ENCODE results near the gene TSEN54.

TSEN54 gene

DNA sequence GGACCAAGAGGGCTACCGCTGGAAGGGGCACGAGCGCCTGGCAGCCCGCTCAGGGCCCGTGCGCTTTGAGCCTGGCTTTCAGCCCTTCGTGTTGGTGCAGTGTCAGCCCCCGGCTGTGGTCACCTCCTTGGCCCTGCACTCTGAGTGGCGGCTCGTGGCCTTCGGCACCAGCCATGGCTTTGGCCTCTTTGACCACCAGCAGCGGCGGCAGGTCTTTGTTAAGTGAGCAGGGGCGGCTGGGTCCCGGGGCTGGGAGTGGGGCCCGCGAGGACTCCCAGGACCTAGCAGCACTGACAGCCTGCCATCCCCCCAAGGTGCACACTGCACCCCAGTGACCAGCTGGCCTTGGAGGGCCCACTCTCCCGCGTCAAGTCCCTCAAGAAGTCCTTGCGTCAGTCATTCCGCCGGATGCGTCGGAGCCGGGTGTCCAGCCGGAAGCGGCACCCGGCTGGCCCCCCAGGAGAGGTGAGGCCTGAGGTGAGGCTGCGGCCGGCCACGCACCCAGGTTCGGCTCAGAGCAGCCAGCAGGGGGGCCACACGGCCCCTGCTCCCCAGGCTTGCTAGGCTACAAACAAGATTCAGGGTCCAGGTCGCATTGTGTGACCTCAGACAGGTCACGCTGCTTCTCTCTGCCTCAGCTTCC lies 53.8 kb downstream of the TSEN54 start:
- no peak for DNase-seq

DNA sequence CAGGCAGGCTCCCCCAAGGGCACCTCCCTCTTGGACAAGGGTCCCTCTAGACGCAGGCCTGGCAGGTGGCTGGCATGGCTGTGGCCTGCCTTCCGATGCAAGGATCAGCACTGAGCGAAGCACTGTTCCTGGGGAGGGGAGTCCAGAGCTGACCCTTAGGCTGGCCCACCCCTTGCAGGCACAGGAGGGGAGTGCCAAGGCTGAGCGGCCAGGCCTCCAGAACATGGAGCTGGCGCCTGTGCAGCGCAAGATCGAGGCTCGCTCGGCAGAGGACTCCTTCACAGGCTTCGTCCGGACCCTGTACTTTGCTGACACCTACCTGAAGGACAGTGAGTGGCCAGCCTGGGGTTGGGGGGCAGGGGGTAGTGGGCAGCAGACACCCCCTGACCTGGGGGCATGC lies 54.4 kb downstream of the TSEN54 start:
- DNase-seq: no peak

DNA sequence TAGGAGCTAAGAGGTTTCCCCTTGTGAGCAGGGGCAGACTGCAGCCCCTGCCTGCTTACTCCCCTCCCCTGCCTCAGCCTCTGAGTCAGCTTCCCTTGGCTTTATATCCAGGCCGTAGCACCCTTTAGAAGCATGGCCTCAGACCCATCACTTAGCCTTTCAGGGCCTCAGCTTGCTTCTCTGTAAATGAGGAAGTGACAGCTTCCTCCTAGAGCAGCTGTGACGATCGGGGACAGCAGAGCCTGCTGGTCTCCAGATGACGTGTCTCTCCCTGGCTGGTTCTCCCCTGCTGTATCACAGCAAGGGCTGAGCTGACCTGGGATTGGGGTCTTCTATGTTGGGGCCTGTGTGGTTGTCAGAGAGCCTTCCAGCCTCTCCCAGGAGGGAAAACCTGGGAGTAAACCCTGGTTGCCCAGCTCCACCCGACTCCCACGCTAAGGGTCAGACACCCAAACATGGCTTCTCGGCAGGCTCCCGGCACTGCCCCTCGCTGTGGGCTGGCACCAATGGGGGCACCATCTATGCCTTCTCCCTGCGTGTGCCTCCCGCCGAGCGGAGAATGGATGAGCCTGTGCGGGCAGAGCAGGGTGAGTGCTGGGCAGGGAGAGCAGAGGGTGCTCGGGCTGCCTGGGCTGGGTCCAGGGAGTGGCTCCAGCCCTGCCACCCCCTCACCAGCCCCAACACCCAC lies 55.0 kb downstream of the TSEN54 start:
- DNase-seq: no peak

DNA sequence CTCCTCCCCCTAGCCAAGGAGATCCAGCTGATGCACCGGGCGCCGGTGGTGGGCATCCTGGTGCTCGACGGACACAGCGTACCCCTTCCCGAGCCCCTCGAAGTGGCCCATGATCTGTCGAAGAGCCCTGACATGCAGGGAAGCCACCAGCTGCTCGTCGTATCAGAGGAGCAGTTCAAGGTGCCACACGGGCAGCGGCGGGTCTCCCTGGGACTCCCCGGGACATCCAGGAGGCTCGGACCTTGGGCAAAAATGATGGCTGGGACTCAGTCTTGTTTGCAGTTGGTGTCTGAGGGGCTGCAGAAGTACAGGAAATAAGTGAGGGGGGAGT lies 55.5 kb downstream of the TSEN54 start:
- DNase-seq: no peak

DNA sequence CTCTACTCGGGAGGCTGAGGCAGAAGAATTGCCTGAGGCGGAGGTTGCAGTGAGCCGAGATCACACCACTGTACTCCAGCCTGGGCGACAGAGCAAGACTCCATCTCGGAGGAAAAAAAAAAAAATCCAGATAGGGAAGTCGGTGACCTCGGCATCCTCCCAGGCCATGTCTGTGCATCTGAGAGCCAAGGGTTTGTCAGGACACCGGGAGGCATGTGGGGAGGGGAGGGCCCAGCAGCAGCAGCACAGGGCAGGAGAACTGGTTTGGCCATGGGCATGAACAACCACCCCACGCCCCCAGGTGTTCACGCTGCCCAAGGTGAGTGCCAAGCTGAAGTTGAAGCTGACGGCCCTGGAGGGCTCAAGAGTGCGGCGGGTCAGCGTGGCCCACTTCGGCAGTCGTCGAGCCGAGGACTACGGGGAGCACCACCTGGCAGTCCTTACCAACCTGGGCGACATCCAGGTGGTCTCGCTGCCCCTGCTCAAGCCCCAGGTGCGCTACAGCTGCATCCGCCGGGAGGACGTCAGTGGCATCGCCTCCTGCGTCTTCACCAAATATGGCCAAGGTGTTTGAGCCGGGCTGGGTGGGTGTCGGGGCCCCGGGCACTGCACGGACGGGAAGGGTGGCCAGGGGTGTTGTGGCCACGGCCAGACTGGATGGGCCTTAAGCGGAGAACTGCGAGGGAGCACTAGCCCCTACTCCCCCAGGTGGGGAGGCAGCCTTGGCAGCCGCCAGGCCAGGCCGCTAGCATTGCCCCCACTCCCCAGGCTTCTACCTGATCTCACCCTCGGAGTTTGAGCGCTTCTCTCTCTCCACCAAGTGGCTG lies 56.6 kb downstream of the TSEN54 start:
- DNase-seq: no peak

DNA sequence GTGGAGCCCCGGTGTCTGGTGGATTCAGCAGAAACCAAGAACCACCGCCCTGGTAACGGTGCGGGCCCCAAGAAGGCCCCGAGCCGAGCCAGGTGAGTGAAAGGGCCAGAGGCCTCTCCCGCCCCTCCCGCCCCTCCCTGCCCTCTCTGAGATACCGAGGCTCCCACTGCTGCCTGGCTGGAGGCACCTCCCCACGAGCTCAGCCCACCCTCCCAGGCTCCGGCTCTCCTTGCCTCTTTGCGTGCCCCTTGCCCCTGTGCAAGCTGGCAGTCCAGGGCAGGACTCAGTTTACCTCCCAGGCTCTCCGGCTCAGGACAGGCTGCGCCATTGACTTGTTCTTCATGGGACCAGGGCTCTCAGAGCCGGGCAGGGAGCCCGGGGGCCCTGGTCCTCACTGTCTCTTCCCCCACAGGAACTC lies 57.2 kb downstream of the TSEN54 start:
- no peak for DNase-seq

DNA sequence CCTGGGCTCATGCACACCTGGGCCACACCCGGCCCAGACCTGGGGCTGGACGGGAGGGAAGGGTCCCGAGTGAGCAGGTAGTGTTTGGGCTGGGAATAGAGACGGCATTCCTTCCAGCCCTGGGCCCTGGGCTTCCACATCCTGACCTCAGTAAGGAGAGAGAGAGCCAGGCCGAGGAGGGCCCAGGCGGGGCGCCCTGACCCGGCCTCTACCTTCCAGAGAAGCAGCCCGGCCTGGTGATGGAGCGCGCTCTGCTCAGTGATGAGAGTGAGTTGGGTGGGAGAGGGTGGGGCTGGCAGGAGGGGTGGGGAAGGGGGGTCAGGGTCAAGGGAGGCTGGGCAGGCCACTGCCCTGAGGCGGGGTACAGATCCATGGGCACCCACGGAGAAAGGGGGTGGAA lies 57.7 kb downstream of the TSEN54 start:
- DNase-seq: no peak

Data from activated CD4-positive, alpha-beta T cell treated with anti-CD3 and anti-CD28 coated beads, Interleukin-2, amount 50 U/mL, for 16 hours (primary cell).